Measurements from ENCODE around the gene SFRP2.

The SFRP2 gene

DNA sequence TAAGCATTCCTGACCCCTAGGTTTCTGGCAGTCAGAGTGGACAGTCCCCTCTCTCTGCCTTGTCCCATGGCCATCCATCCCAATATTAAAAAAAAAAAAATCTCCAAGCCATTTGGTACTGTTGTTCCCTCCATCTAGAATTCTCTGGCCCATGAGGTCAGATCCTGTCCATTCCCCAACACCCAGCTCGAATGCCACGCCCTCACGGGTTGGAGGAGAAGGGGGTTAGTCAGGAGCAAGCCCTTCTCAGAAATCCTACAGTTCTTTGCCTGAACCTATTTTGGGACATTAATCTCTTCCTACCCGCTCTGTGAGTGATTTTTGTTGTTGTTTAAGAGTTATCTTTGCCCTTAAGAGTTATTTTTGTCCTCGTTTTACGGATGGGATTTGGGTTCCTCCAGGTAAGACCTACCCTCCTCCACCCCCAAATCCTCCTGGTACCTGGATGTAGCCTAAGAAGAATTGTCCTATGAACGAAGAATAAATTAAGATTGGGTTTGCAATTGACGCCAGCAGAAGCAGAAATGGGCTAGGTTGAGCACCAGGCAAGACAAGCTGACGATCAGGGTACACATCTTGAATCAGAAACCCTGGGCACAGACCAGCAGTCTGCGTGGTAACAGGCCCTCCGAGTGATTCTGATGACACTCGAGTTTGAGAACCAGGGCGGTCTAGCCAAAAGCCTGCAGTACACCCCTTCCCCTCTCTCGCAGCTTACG, 30.0 kb downstream of the SFRP2 start:
- TF ChIP-seq SIN3A (IDR thresholded peaks at IDR 0.05; ENCODE audit: borderline replicate concordance, insufficient read depth, low read length) (no peak), POLR2AphosphoS5 (IDR thresholded peaks at IDR 0.05; ENCODE audit: low read depth, low read length) (no peak), TAF1 (IDR thresholded peaks at IDR 0.05; ENCODE audit: borderline replicate concordance, insufficient read depth, low read length) (no peak), FOXP2 (optimal IDR thresholded peaks at IDR 0.05; ENCODE audit: borderline replicate concordance, extremely low read depth, extremely low read length, insufficient read depth) (no peak)
- TF ChIP-seq, protein P1, sequence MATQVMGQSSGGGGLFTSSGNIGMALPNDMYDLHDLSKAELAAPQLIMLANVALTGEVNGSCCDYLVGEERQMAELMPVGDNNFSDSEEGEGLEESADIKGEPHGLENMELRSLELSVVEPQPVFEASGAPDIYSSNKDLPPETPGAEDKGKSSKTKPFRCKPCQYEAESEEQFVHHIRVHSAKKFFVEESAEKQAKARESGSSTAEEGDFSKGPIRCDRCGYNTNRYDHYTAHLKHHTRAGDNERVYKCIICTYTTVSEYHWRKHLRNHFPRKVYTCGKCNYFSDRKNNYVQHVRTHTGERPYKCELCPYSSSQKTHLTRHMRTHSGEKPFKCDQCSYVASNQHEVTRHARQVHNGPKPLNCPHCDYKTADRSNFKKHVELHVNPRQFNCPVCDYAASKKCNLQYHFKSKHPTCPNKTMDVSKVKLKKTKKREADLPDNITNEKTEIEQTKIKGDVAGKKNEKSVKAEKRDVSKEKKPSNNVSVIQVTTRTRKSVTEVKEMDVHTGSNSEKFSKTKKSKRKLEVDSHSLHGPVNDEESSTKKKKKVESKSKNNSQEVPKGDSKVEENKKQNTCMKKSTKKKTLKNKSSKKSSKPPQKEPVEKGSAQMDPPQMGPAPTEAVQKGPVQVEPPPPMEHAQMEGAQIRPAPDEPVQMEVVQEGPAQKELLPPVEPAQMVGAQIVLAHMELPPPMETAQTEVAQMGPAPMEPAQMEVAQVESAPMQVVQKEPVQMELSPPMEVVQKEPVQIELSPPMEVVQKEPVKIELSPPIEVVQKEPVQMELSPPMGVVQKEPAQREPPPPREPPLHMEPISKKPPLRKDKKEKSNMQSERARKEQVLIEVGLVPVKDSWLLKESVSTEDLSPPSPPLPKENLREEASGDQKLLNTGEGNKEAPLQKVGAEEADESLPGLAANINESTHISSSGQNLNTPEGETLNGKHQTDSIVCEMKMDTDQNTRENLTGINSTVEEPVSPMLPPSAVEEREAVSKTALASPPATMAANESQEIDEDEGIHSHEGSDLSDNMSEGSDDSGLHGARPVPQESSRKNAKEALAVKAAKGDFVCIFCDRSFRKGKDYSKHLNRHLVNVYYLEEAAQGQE (IDR thresholded peaks at IDR 0.05; ENCODE audit: insufficient read depth in 1 of 2, low read depth in 2 of 2, low read length in 2 of 2), result no peak

DNA sequence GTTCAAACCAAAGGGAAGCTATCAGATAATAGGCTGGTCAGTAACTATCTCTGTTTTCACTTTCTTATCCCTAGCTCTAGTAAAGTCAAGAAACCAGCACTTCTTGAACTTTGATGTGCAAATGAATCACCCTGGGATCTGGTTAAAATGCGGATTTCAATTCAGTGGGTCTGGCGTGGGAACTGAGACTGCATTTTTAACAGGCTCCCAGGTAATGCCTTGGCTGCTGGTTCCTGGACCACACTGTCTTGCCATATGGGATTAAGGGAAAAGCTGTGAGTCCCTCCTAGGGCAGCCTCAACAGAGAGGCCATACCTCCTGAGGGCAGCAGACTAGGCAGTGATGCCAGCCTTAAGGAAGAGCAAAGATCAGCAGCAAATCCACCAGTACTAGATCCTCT, 30.7 kb downstream of the SFRP2 start:
- TF ChIP-seq FOXP2 (optimal IDR thresholded peaks at IDR 0.05; ENCODE audit: borderline replicate concordance, extremely low read depth, extremely low read length, insufficient read depth) (no peak), TAF1 (IDR thresholded peaks at IDR 0.05; ENCODE audit: borderline replicate concordance, insufficient read depth, low read length) (no peak), SIN3A (IDR thresholded peaks at IDR 0.05; ENCODE audit: borderline replicate concordance, insufficient read depth, low read length) (no peak), POLR2AphosphoS5 (IDR thresholded peaks at IDR 0.05; ENCODE audit: low read depth, low read length) (no peak)
- TF ChIP-seq, protein P1 (IDR thresholded peaks at IDR 0.05; ENCODE audit: insufficient read depth in 1 of 2, low read depth in 2 of 2, low read length in 2 of 2), result no peak

DNA sequence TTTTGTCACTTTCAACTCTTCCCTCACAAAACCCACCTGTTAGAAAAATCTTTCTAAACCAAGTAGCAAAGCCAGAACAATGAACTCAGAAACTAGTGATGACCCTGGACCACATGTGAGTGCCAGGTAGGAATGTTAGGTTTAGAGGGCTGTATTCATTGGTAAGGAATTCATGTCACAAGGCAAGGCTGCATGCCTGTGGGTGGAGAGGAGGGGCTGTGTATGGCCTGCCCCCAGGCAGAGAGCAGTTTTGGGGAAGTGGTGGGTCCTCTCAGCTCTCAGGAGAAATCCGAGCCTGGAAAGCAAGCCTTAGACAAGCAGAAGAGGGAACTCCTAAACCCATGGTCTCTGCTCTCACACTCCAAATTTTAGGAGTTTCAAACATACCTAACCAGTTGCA, 31.5 kb downstream of the SFRP2 start:
- TF ChIP-seq TAF1 (IDR thresholded peaks at IDR 0.05; ENCODE audit: borderline replicate concordance, insufficient read depth, low read length) (no peak), POLR2AphosphoS5 (IDR thresholded peaks at IDR 0.05; ENCODE audit: low read depth, low read length) (no peak), FOXP2 (optimal IDR thresholded peaks at IDR 0.05; ENCODE audit: borderline replicate concordance, extremely low read depth, extremely low read length, insufficient read depth) (no peak), SIN3A (IDR thresholded peaks at IDR 0.05; ENCODE audit: borderline replicate concordance, insufficient read depth, low read length) (no peak)
- TF ChIP-seq, protein P1 (IDR thresholded peaks at IDR 0.05; ENCODE audit: insufficient read depth in 1 of 2, low read depth in 2 of 2, low read length in 2 of 2), result no peak

DNA sequence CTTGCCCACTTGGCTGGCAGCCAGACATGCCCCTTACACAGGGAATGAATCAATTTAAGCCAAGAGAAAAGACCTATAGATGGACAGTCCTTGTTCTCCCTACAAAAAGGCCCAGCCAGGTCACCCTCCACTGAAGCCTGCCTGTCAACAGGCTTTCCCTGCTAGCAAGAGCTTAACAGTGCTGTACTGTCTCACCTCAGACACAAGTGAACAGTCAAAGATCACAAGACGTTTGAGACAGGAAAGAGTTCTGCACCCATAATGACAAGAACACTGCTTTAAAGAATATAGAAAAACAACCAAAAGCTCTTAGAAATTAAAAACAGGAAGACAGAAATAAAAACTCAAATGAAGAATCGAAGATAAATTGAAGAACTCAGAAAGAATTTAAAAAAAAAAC, 33.7 kb downstream of the SFRP2 start:
- TF ChIP-seq SIN3A (IDR thresholded peaks at IDR 0.05; ENCODE audit: borderline replicate concordance, insufficient read depth, low read length) (no peak), TAF1 (IDR thresholded peaks at IDR 0.05; ENCODE audit: borderline replicate concordance, insufficient read depth, low read length) (no peak), FOXP2 (optimal IDR thresholded peaks at IDR 0.05; ENCODE audit: borderline replicate concordance, extremely low read depth, extremely low read length, insufficient read depth) (no peak), POLR2AphosphoS5 (IDR thresholded peaks at IDR 0.05; ENCODE audit: low read depth, low read length) (no peak)
- TF ChIP-seq, protein P1 (IDR thresholded peaks at IDR 0.05; ENCODE audit: insufficient read depth in 1 of 2, low read depth in 2 of 2, low read length in 2 of 2), result no peak

Measured in PFSK-1 (cell line).